GM12878 (cell line): ENCODE results near the gene KRT4.

Experiments used
- CTCF ChIP-seq, 3 experiments: IDR thresholded peaks in 2 of 3; conservative IDR thresholded peaks in 1 of 3; 2 replicates each; pipeline ENCODE4 v1.5.1; 2011; ENCODE audit warnings: low read depth in 3 of 3, low read length in 3 of 3, mild to moderate bottlenecking in 3 of 3, control low read depth in 2 of 3, moderate library complexity in 2 of 3, inconsistent platforms in 1 of 3, mixed read lengths in 1 of 3; ENCODE audit not compliant: control insufficient read depth in 2 of 3, insufficient read depth in 1 of 3; ENCODE audit errors: extremely low read depth in 1 of 3
- PAX5 ChIP-seq: IDR thresholded peaks from 2 replicates; pipeline ENCODE4 v1.6.1; 2011; ENCODE audit warnings: low read depth, low read length, borderline replicate concordance

- TF ChIP-seq CTCF (IDR thresholded peaks at IDR 0.05 in 2 of 3, conservative IDR thresholded peaks at IDR 0.05 in 1 of 3; ENCODE audit: control insufficient read depth in 2 of 3, extremely low read depth in 1 of 3, insufficient read depth in 1 of 3, low read depth in 3 of 3, low read length in 3 of 3) = no peak
- TF ChIP-seq PAX5 = no peak
Observed at GRCh38 chr12:52763991-52764390, 49.9 kb downstream of the KRT4 start.
